ENCODE results near the gene UTP14C.
"Not testable (repeated sequence)": the region's sequence is repeated elsewhere in the genome, so short reads cannot be mapped to it uniquely, and the experiment has no call there.

Gene UTP14C

GRCh38 chr13:51980908-51981307 lies 43.6 kb upstream of the UTP14C start:
- Histone ChIP-seq H3K9me3 (no peaks in the 10 kb centered on the region), H3K27ac (no peak overlapping the region), H3K4me3 (ENCODE audit: low read depth in 1 of 2, low read length in 1 of 2) (no peak overlapping the region), H3K4me1 (ENCODE audit: control insufficient read depth in 1 of 2, insufficient read depth in 1 of 2, low read depth in 1 of 2, low read length in 1 of 2) (no peaks in the 10 kb centered on the region), H3K27me3 (no peaks in the 10 kb centered on the region), H3K36me3 (no peaks in the 10 kb centered on the region)
- TF ChIP-seq, protein P1, sequence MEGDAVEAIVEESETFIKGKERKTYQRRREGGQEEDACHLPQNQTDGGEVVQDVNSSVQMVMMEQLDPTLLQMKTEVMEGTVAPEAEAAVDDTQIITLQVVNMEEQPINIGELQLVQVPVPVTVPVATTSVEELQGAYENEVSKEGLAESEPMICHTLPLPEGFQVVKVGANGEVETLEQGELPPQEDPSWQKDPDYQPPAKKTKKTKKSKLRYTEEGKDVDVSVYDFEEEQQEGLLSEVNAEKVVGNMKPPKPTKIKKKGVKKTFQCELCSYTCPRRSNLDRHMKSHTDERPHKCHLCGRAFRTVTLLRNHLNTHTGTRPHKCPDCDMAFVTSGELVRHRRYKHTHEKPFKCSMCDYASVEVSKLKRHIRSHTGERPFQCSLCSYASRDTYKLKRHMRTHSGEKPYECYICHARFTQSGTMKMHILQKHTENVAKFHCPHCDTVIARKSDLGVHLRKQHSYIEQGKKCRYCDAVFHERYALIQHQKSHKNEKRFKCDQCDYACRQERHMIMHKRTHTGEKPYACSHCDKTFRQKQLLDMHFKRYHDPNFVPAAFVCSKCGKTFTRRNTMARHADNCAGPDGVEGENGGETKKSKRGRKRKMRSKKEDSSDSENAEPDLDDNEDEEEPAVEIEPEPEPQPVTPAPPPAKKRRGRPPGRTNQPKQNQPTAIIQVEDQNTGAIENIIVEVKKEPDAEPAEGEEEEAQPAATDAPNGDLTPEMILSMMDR (IDR thresholded peaks at IDR 0.05), result no peak

GRCh38 chr13:51981355-51981754 lies 43.1 kb upstream of the UTP14C start:
- Histone ChIP-seq H3K4me3 (ENCODE audit: low read depth in 1 of 2, low read length in 1 of 2) (no peak overlapping the region), H3K27me3 (no peaks in the 10 kb centered on the region), H3K4me1 (ENCODE audit: control insufficient read depth in 1 of 2, insufficient read depth in 1 of 2, low read depth in 1 of 2, low read length in 1 of 2) (no peaks in the 10 kb centered on the region), H3K27ac (no peak overlapping the region), H3K9me3 (no peaks in the 10 kb centered on the region), H3K36me3 (no peaks in the 10 kb centered on the region)
- TF ChIP-seq, protein P1 (IDR thresholded peaks at IDR 0.05), result no peak

GRCh38 chr13:51983292-51983691 lies 41.2 kb upstream of the UTP14C start:
- H3K4me3 ChIP-seq (ENCODE audit: low read depth in 1 of 2, low read length in 1 of 2); H3K4me1 ChIP-seq (ENCODE audit: control insufficient read depth in 1 of 2, insufficient read depth in 1 of 2, low read depth in 1 of 2, low read length in 1 of 2); H3K9me3 ChIP-seq; H3K36me3 ChIP-seq; H3K27me3 ChIP-seq; H3K27ac ChIP-seq: not testable (repeated sequence)

DNA sequence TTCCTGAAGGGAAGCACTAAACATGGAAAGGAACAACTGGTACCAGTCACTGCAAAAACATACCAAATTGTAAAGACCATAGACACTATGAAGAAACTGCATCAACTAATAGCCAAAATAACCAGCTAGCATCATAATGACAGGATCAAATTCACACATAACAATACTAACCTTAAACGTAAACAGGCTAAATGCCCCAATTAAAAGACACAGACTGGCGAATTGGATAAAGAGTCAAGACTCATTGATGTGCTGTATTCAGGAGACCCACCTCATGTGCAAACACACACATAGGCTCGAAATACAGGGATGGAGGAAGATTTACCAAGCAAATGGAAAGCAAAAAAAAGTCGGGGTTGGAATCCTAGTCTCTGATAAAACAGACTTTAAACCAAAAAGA lies 39.6 kb upstream of the UTP14C start:
- H3K9me3 ChIP-seq; H3K36me3 ChIP-seq; H3K4me3 ChIP-seq (ENCODE audit: low read depth in 1 of 2, low read length in 1 of 2); H3K4me1 ChIP-seq (ENCODE audit: control insufficient read depth in 1 of 2, insufficient read depth in 1 of 2, low read depth in 1 of 2, low read length in 1 of 2); H3K27me3 ChIP-seq; H3K27ac ChIP-seq: not testable (repeated sequence)

- no peaks in the 10 kb centered on the region for H3K4me1 ChIP-seq (ENCODE audit: control insufficient read depth in 1 of 2, insufficient read depth in 1 of 2, low read depth in 1 of 2, low read length in 1 of 2)
- no peak overlapping the region for H3K27ac ChIP-seq
- no peak overlapping the region for H3K4me3 ChIP-seq (ENCODE audit: low read depth in 1 of 2, low read length in 1 of 2)
- no peaks in the 10 kb centered on the region for H3K9me3 ChIP-seq
- no peaks in the 10 kb centered on the region for H3K27me3 ChIP-seq
- H3K36me3 ChIP-seq, result no peaks in the 10 kb centered on the region
- TF ChIP-seq, protein P1 (IDR thresholded peaks at IDR 0.05), result no peak
These were observed 35.4 kb upstream of the UTP14C start for GRCh38 chr13:51988988-51989618.

DNA sequence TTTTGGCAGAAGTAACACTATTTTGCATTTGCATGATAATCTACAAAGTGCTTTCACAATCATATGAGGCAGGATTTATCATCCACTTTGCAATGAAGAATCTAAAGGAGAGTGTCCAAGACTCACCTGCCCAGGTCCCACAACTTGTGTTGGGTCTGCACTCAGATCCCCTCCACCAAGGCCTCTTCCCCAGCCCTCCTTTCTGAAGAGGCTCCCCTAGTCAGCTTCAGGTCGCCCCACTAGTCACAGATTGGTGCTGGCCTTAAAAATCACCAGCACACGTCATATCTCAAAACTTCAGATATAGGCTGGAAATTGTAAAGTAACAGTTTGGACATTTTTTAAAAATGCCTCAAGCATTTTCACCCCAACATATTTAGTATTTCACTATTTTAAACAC lies 30.8 kb upstream of the UTP14C start:
- Histone ChIP-seq H3K4me3 (ENCODE audit: low read depth in 1 of 2, low read length in 1 of 2) (no peak overlapping the region), H3K27ac (no peak overlapping the region), H3K36me3 (no peaks in the 10 kb centered on the region), H3K4me1 (ENCODE audit: control insufficient read depth in 1 of 2, insufficient read depth in 1 of 2, low read depth in 1 of 2, low read length in 1 of 2) (peaks cover 0 to 10% of the 10 kb centered on the region in 2 experiments), H3K27me3 (no peaks in the 10 kb centered on the region), H3K9me3 (no peaks in the 10 kb centered on the region)
- TF ChIP-seq, protein P1 (IDR thresholded peaks at IDR 0.05), result no peak
